A549 (cell line): ENCODE data around the gene CDH7. TPM values are rescaled to one million over a fixed set of nuclear protein-coding genes. Genes with fewer than 3 reads are reported as not detected.

Experiments used
- ATAC-seq, 2 experiments: fragments of 200-7000 bp in 1 of 2; fragments of >200 bp in 1 of 2; cut with Nextera tagmentation in 1 of 2; cut with Tn5 transposase in 1 of 2; 3 replicates each; pipeline versions ENCODE4 v1.8.0 to v1.9.1; 2018 to 2020; ENCODE audit warnings: mild to moderate bottlenecking in 1 of 2, moderate library complexity in 1 of 2
- CTCF ChIA-PET: fragments of 300-600 bp; sonication (Branson Sonifier 250); formaldehyde crosslinking; extraction: SDS; loops from one replicate; lab custom pipeline; 2021; ENCODE audit warnings: antibody characterized with exemption, inconsistent platforms; lab: Yijun Ruan, JAX
- POLR2A ChIA-PET: fragments of 350-600 bp; formaldehyde crosslinking; extraction: SDS; loops from one replicate; lab custom pipeline; 2021; ENCODE audit warnings: antibody characterized with exemption, inconsistent platforms; lab: Yijun Ruan, JAX
- DNase-seq, 2 experiments: peaks; one replicate each; pipeline versions ENCODE4 v3.0.0 to v3.0.0-alpha.2; 2011 to 2016; ENCODE audit warnings: low read depth in 1 of 2, low spot score in 1 of 2
- FAIRE-seq: peaks from 2 replicates; lab custom pipeline; 2011; peaks lifted over from hg19 to GRCh38; lab: Jason Lieb, UNC
- H3K27ac ChIP-seq, 2 experiments: fragments of >200 bp; sonication (Bioruptor Twin); formaldehyde crosslinking; 3 replicates each; pipeline ENCODE4 v1.5.1; 2016 to 2017
- H3K4me1 ChIP-seq: fragments of >200 bp; sonication (Bioruptor Twin); formaldehyde crosslinking; 3 replicates; pipeline ENCODE4 v1.6.1; 2016
- H3K4me2 ChIP-seq: fragments of >200 bp; sonication (Bioruptor Twin); formaldehyde crosslinking; 3 replicates; pipeline ENCODE4 v1.6.1; 2016
- H3K4me3 ChIP-seq: fragments of >200 bp; sonication (Bioruptor Twin); formaldehyde crosslinking; 3 replicates; pipeline ENCODE4 v1.5.1; 2016
- H3K9me3 ChIP-seq: fragments of >200 bp; sonication (Bioruptor Twin); formaldehyde crosslinking; 3 replicates; pipeline ENCODE4 v1.6.1; 2016
- BCL3 ChIP-seq: fragments of >200 bp; sonication (Bioruptor Twin); formaldehyde crosslinking; IDR thresholded peaks from 3 replicates; pipeline ENCODE4 v1.6.1; 2016
- CTCF ChIP-seq: fragments of >200 bp; sonication (Bioruptor Twin); formaldehyde crosslinking; IDR thresholded peaks from 3 replicates; pipeline ENCODE4 v1.5.1; 2016
- FOSB ChIP-seq: fragments of 250-450 bp; sonication (Bioruptor Pico); IDR thresholded peaks from 2 replicates; pipeline ENCODE4 v1.5.0; 2020; ENCODE audit warnings: mild to moderate bottlenecking, moderate library complexity
- GATA3 ChIP-seq: IDR thresholded peaks from 2 replicates; pipeline ENCODE4 v1.6.1; 2012; ENCODE audit warnings: borderline replicate concordance
- HOXB5 ChIP-seq: fragments of 250-450 bp; sonication (Bioruptor Pico); IDR thresholded peaks from 2 replicates; pipeline ENCODE4 v1.5.0; 2020; ENCODE audit warnings: mild to moderate bottlenecking, moderate library complexity
- RAD21 ChIP-seq, 2 experiments: fragments of >200 bp in 1 of 2; sonication (Bioruptor Twin) in 1 of 2; formaldehyde crosslinking in 1 of 2; IDR thresholded peaks in 1 of 2; conservative IDR thresholded peaks in 1 of 2; 2 replicates in 1 of 2; 3 replicates in 1 of 2; pipeline ENCODE4 v1.6.1; 2012 to 2018; ENCODE audit warnings: inconsistent platforms in 1 of 2
- REST ChIP-seq: fragments of 200-600 bp; sonication (generic); IDR thresholded peaks from 2 replicates; pipeline ENCODE4 v1.6.1; 2016; ENCODE audit warnings: antibody characterized with exemption, mild to moderate bottlenecking, moderate library complexity
- SMC3 ChIP-seq: fragments of >200 bp; sonication (Bioruptor Twin); formaldehyde crosslinking; IDR thresholded peaks from 3 replicates; pipeline ENCODE4 v1.6.1; 2018; ENCODE audit warnings: inconsistent platforms
- SREBF2 ChIP-seq: fragments of 450-650 bp; IDR thresholded peaks from 2 replicates; pipeline ENCODE4 v1.6.1; 2014; ENCODE audit warnings: mild to moderate bottlenecking, moderate library complexity
- TP53 ChIP-seq: fragments of 250-450 bp; sonication (Bioruptor Pico); IDR thresholded peaks from 2 replicates; pipeline ENCODE4 v1.5.0; 2021; ENCODE audit warnings: mild to moderate bottlenecking, moderate library complexity
- WGBS: methylation state at CpG from one replicate; pipeline ENCODE4 v1.1.6; 2017; ENCODE audit errors: missing lambda C conversion rate; 5-methylcytosine and 5-hydroxymethylcytosine counted together
- polyA plus RNA-seq, 4 experiments: library from polyadenylated mRNA; depleted of rRNA in 3 of 4; stranded (reverse); fragments of >200 nt; fragmentation: RNase III in 1 of 4; extraction: RNeasy Plus Mini Kit Qiagen cat#74134 plus additional on column Dnase treatment in 1 of 4; gene quantifications; 2 replicates in 3 of 4; 3 replicates in 1 of 4; pipeline ENCODE4 v1.2.3, GENCODE V29; 2011 to 2017

CDH7 gene
- polyA plus RNA-seq, 2 of the 4 experiments (the other 2 are of a cell fraction): under 0.01 to 0.05 TPM

- TF ChIP-seq BCL3: no peak
- TF ChIP-seq FOSB (CRISPR knock-in tag): no peak
- TF ChIP-seq REST: no peak
- no peak for TF ChIP-seq RAD21 (conservative IDR thresholded peaks at IDR 0.05 in 1 of 2, IDR thresholded peaks at IDR 0.05 in 1 of 2)
- no peak for TF ChIP-seq HOXB5
- no peak for TF ChIP-seq CTCF
- TF ChIP-seq SREBF2: no peak
- no peak for TF ChIP-seq TP53 (CRISPR knock-in tag)
These were observed 186.4 kb downstream of the CDH7 start (continued) for GRCh38 chr18:65937180-65937579.

GRCh38 chr18:65938592-65939372 is 188.0 kb downstream of the CDH7 start:
- no peak overlapping the region for H3K27ac ChIP-seq
- TF ChIP-seq GATA3 (no peak), RAD21 (conservative IDR thresholded peaks at IDR 0.05 in 1 of 2, IDR thresholded peaks at IDR 0.05 in 1 of 2) (peak in 1 of 2 experiments; percentile 26; a peak in 1 of 5 replicates), SMC3 (no peak)
- peak in 1 of 2 experiments; percentile 76; a peak in 3 of 6 replicates for ATAC-seq
- H3K4me1 ChIP-seq: no peaks in the 10 kb centered on the region
- no peaks in the 10 kb centered on the region for H3K9me3 ChIP-seq
- FAIRE-seq: no peak
- 35% methylated on average over 4 of the region's 4 CpGs for WGBS
- POLR2A ChIA-PET: no interaction called here
- H3K4me3 ChIP-seq: no peak overlapping the region
- peak; percentile 0 to 59 for DNase-seq
- CTCF ChIA-PET: no interaction called here
- H3K4me2 ChIP-seq: no peak overlapping the region
